Measurements from ENCODE around the gene COQ8A.
"Not testable (repeated sequence)": the region's sequence is repeated elsewhere in the genome, so short reads cannot be mapped to it uniquely, and the experiment has no call there.

The COQ8A gene

GRCh38 chr1:226904772-226905171 lies 35.3 kb upstream of the COQ8A start:
- DNase-seq (ENCODE audit: low read depth in 1 of 2, low spot score in 1 of 2): no peak
- TF ChIP-seq JUND (IDR thresholded peaks at IDR 0.05; ENCODE audit: low read depth): no peak
- in situ Hi-C loops (cut with HindIII; ENCODE audit: low pct_unique_long_range_greater_than_20kb, low sequenced_read_pairs): no loop called here

GRCh38 chr1:226908419-226908818 lies 31.7 kb upstream of the COQ8A start:
- DNase-seq (ENCODE audit: low read depth in 1 of 2, low spot score in 1 of 2): no peak
- TF ChIP-seq JUND (IDR thresholded peaks at IDR 0.05; ENCODE audit: low read depth): no peak
- in situ Hi-C loops (cut with HindIII; ENCODE audit: low pct_unique_long_range_greater_than_20kb, low sequenced_read_pairs): no loop called here

- TF ChIP-seq JUND (IDR thresholded peaks at IDR 0.05; ENCODE audit: low read depth): no peak
- peak in 1 of 2 experiments; percentile 8 for DNase-seq (ENCODE audit: low read depth in 1 of 2, low spot score in 1 of 2)
- in situ Hi-C loops (cut with HindIII; ENCODE audit: low pct_unique_long_range_greater_than_20kb, low sequenced_read_pairs): no loop called here
These were observed 31.2 kb upstream of the COQ8A start for GRCh38 chr1:226908913-226909312.

GRCh38 chr1:226912587-226913176 lies 27.4 kb upstream of the COQ8A start:
- TF ChIP-seq JUND (IDR thresholded peaks at IDR 0.05; ENCODE audit: low read depth): no peak
- in situ Hi-C loops (cut with HindIII; ENCODE audit: low pct_unique_long_range_greater_than_20kb, low sequenced_read_pairs): no loop called here
- peak; percentile 86 to 87 for DNase-seq (ENCODE audit: low read depth in 1 of 2, low spot score in 1 of 2)

GRCh38 chr1:226915672-226915995 lies 24.5 kb upstream of the COQ8A start:
- no peak for DNase-seq (ENCODE audit: low read depth in 1 of 2, low spot score in 1 of 2)
- in situ Hi-C loops (cut with HindIII; ENCODE audit: low pct_unique_long_range_greater_than_20kb, low sequenced_read_pairs): no loop called here
- no peak for TF ChIP-seq JUND (IDR thresholded peaks at IDR 0.05; ENCODE audit: low read depth)

GRCh38 chr1:226916497-226916896 lies 23.6 kb upstream of the COQ8A start:
- no peak for DNase-seq (ENCODE audit: low read depth in 1 of 2, low spot score in 1 of 2)
- no peak for TF ChIP-seq JUND (IDR thresholded peaks at IDR 0.05; ENCODE audit: low read depth)
- in situ Hi-C loops (cut with HindIII; ENCODE audit: low pct_unique_long_range_greater_than_20kb, low sequenced_read_pairs): no loop called here

- DNase-seq (ENCODE audit: low read depth in 1 of 2, low spot score in 1 of 2): no peak
- in situ Hi-C loops (cut with HindIII; ENCODE audit: low pct_unique_long_range_greater_than_20kb, low sequenced_read_pairs): no loop called here
- no peak for TF ChIP-seq JUND (IDR thresholded peaks at IDR 0.05; ENCODE audit: low read depth)
These were observed 20.5 kb upstream of the COQ8A start for GRCh38 chr1:226919587-226919986.

- no peak for TF ChIP-seq JUND (IDR thresholded peaks at IDR 0.05; ENCODE audit: low read depth)
- in situ Hi-C loops (cut with HindIII; ENCODE audit: low pct_unique_long_range_greater_than_20kb, low sequenced_read_pairs): no loop called here
- no peak for DNase-seq (ENCODE audit: low read depth in 1 of 2, low spot score in 1 of 2)
These were observed 20.1 kb upstream of the COQ8A start for GRCh38 chr1:226919995-226920394.

GRCh38 chr1:226920446-226920894 lies 19.6 kb upstream of the COQ8A start:
- in situ Hi-C loops (cut with HindIII; ENCODE audit: low pct_unique_long_range_greater_than_20kb, low sequenced_read_pairs): no loop called here
- TF ChIP-seq JUND (IDR thresholded peaks at IDR 0.05; ENCODE audit: low read depth): no peak
- DNase-seq (ENCODE audit: low read depth in 1 of 2, low spot score in 1 of 2): no peak

GRCh38 chr1:226921504-226921903 lies 18.6 kb upstream of the COQ8A start:
- no peak for DNase-seq (ENCODE audit: low read depth in 1 of 2, low spot score in 1 of 2)
- no peak for TF ChIP-seq JUND (IDR thresholded peaks at IDR 0.05; ENCODE audit: low read depth)
- in situ Hi-C loops (cut with HindIII; ENCODE audit: low pct_unique_long_range_greater_than_20kb, low sequenced_read_pairs): no loop called here

- DNase-seq (ENCODE audit: low read depth in 1 of 2, low spot score in 1 of 2); in situ Hi-C loops (cut with HindIII; ENCODE audit: low pct_unique_long_range_greater_than_20kb, low sequenced_read_pairs): not testable (repeated sequence)
These were observed 10.6 kb upstream of the COQ8A start for GRCh38 chr1:226929260-226930111.

- in situ Hi-C loops (cut with HindIII; ENCODE audit: low pct_unique_long_range_greater_than_20kb, low sequenced_read_pairs): no loop called here
- no peak for DNase-seq (ENCODE audit: low read depth in 1 of 2, low spot score in 1 of 2)
- TF ChIP-seq JUND (IDR thresholded peaks at IDR 0.05; ENCODE audit: low read depth): no peak
These were observed 5.4 kb upstream of the COQ8A start for GRCh38 chr1:226934483-226935237.
